Measurements from ENCODE around the gene AJAP1. TPM values are rescaled to one million over a fixed set of nuclear protein-coding genes. Genes with fewer than 3 reads are reported as not detected.

The AJAP1 gene
- polyA plus RNA-seq, 1 of the 3 experiments (the other 2 are of a cell fraction) = not detected

DNA sequence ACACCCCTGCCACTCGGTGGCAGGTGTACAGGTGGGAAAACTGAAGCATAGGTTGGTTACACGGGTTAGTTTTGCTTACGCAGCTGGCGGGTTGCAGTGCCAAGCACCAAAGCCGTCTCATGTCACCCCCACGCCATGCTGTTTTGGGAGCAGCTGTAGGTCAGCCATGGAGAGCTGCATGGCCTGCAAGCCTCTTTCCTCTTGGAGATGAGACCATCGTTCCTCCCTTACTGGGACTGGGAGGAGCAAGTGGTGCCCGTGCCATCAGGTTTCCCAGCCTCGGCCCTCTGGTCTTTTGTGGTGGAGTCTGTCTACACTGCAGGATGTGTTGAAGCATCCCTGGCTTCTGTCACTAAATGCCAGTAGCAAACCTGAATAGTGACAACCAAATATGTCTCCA is 46.9 kb downstream of the AJAP1 start:
- H3K4me3 ChIP-seq (ENCODE audit: low read depth in 2 of 2, low read length in 1 of 2) = no peak overlapping the region
- H4K20me1 ChIP-seq (ENCODE audit: insufficient read depth) = no peaks in the 10 kb centered on the region
- CTCF ChIA-PET = interaction anchor here (0.8 kb wide), 1 partner anchor 45 kb away, joined by 3 read pairs; no protein-coding TSS in a partner anchor
- H3K9me3 ChIP-seq = no peaks in the 10 kb centered on the region
- H3K27me3 ChIP-seq (ENCODE audit: insufficient read depth) = no peaks in the 10 kb centered on the region
- no peaks in the 10 kb centered on the region for H3K36me3 ChIP-seq (replicated peaks in 1 of 2; ENCODE audit: control insufficient read depth in 1 of 2, insufficient read depth in 2 of 2, low read length in 1 of 2)
- no peak overlapping the region for H2AFZ ChIP-seq (ENCODE audit: low read depth)
- no peak for DNase-seq
- POLR2A ChIA-PET = no interaction called here
- H3K4me1 ChIP-seq (ENCODE audit: control insufficient read depth in 1 of 2, insufficient read depth in 2 of 2, low read depth in 1 of 2, low read length in 1 of 2) = peaks cover 0 to 9% of the 10 kb centered on the region in 2 experiments; a peak in 1 of 4 replicates
- 51% methylated on average over 3 of the region's 9 CpGs for WGBS (ENCODE audit: low lambda C conversion rate)
- TF ChIP-seq RAD21 (IDR thresholded peaks at IDR 0.05; ENCODE audit: low read length) (no peak), EP300 (IDR thresholded peaks at IDR 0.05; ENCODE audit: borderline replicate concordance in 1 of 2, low read depth in 1 of 2, low read length in 1 of 2) (no peak), RCOR1 (IDR thresholded peaks at IDR 0.05; ENCODE audit: low read length) (no peak)
- H3K9me2 ChIP-seq = no peaks in the 10 kb centered on the region
- no peak overlapping the region for H3K4me2 ChIP-seq
- H3K9ac ChIP-seq = no peak overlapping the region
- no peak overlapping the region for H3K27ac ChIP-seq (ENCODE audit: low read depth in 2 of 2, low read length in 1 of 2)
- no peaks in the 10 kb centered on the region for H3F3A ChIP-seq (replicated peaks; ENCODE audit: insufficient read depth)
- no peaks in the 10 kb centered on the region for H3K79me2 ChIP-seq (ENCODE audit: insufficient read depth)

DNA sequence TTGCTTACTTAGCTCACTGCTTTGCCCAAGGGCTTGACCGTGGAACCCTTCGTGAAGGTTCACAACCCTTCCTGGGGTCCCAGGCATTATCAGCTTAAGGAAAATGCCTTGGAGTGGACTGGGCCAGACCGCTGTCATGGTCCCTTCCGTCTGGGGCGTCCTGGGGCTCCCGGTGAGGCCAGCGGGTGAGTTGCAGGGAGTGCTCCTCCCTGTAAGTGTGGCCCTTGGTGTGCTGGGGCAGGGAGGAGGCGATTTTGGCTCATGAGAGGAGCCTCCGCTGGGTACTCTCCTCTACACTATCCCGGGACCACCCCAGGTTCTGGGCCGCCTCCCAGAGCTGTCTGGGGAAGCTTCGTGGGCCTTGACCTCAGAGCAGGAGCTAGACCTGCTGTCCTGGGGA is 48.1 kb downstream of the AJAP1 start:
- Histone ChIP-seq H3K9me2 (no peaks in the 10 kb centered on the region), H3K27ac (ENCODE audit: low read depth in 2 of 2, low read length in 1 of 2) (no peak overlapping the region), H3K79me2 (ENCODE audit: insufficient read depth) (no peaks in the 10 kb centered on the region), H4K20me1 (ENCODE audit: insufficient read depth) (no peaks in the 10 kb centered on the region), H3K4me2 (no peak overlapping the region), H3F3A (replicated peaks; ENCODE audit: insufficient read depth) (no peaks in the 10 kb centered on the region), H2AFZ (ENCODE audit: low read depth) (no peak overlapping the region), H3K9me3 (no peaks in the 10 kb centered on the region), H3K4me3 (ENCODE audit: low read depth in 2 of 2, low read length in 1 of 2) (no peak overlapping the region), H3K4me1 (ENCODE audit: control insufficient read depth in 1 of 2, insufficient read depth in 2 of 2, low read depth in 1 of 2, low read length in 1 of 2) (peaks cover 0 to 9% of the 10 kb centered on the region in 2 experiments; a peak in 1 of 4 replicates), H3K36me3 (replicated peaks in 1 of 2; ENCODE audit: control insufficient read depth in 1 of 2, insufficient read depth in 2 of 2, low read length in 1 of 2) (no peaks in the 10 kb centered on the region), H3K9ac (no peak overlapping the region), H3K27me3 (ENCODE audit: insufficient read depth) (no peaks in the 10 kb centered on the region)
- CTCF ChIA-PET = interaction anchor here (2.1 kb wide), 1 partner anchor 46 kb away, joined by 9 read pairs; no protein-coding TSS in a partner anchor
- WGBS (ENCODE audit: low lambda C conversion rate) = 20% methylated on average over 2 of the region's 12 CpGs
- no peak for DNase-seq
- POLR2A ChIA-PET = no interaction called here
- TF ChIP-seq ELF1 (IDR thresholded peaks at IDR 0.05) (no peak), EZH2phosphoT487 (IDR thresholded peaks at IDR 0.05; ENCODE audit: borderline replicate concordance, low read depth) (no peak), MEF2A (IDR thresholded peaks at IDR 0.05; ENCODE audit: borderline replicate concordance, low read depth) (no peak), RXRA (IDR thresholded peaks at IDR 0.05; ENCODE audit: borderline replicate concordance, low read depth) (no peak), FOSL2 (IDR thresholded peaks at IDR 0.05; ENCODE audit: borderline replicate concordance, low read depth) (no peak), CHD2 (IDR thresholded peaks at IDR 0.05; ENCODE audit: low read length, partially characterized antibody) (no peak), RAD21 (IDR thresholded peaks at IDR 0.05; ENCODE audit: low read length) (no peak), RCOR1 (IDR thresholded peaks at IDR 0.05; ENCODE audit: low read length) (no peak), NFIC (IDR thresholded peaks at IDR 0.05; ENCODE audit: borderline replicate concordance) (no peak), TCF12 (IDR thresholded peaks at IDR 0.05) (no peak)
- TF ChIP-seq, protein P1, sequence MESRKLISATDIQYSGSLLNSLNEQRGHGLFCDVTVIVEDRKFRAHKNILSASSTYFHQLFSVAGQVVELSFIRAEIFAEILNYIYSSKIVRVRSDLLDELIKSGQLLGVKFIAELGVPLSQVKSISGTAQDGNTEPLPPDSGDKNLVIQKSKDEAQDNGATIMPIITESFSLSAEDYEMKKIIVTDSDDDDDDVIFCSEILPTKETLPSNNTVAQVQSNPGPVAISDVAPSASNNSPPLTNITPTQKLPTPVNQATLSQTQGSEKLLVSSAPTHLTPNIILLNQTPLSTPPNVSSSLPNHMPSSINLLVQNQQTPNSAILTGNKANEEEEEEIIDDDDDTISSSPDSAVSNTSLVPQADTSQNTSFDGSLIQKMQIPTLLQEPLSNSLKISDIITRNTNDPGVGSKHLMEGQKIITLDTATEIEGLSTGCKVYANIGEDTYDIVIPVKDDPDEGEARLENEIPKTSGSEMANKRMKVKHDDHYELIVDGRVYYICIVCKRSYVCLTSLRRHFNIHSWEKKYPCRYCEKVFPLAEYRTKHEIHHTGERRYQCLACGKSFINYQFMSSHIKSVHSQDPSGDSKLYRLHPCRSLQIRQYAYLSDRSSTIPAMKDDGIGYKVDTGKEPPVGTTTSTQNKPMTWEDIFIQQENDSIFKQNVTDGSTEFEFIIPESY (IDR thresholded peaks at IDR 0.05; ENCODE audit: borderline replicate concordance, low read depth) = no peak
- TF ChIP-seq, protein P2, sequence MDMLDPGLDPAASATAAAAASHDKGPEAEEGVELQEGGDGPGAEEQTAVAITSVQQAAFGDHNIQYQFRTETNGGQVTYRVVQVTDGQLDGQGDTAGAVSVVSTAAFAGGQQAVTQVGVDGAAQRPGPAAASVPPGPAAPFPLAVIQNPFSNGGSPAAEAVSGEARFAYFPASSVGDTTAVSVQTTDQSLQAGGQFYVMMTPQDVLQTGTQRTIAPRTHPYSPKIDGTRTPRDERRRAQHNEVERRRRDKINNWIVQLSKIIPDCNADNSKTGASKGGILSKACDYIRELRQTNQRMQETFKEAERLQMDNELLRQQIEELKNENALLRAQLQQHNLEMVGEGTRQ (IDR thresholded peaks at IDR 0.05; ENCODE audit: borderline replicate concordance, low read depth, low read length) = no peak
- TF ChIP-seq, protein P3, sequence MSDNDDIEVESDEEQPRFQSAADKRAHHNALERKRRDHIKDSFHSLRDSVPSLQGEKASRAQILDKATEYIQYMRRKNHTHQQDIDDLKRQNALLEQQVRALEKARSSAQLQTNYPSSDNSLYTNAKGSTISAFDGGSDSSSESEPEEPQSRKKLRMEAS (IDR thresholded peaks at IDR 0.05; ENCODE audit: low read depth) = no peak
- TF ChIP-seq, protein P4, sequence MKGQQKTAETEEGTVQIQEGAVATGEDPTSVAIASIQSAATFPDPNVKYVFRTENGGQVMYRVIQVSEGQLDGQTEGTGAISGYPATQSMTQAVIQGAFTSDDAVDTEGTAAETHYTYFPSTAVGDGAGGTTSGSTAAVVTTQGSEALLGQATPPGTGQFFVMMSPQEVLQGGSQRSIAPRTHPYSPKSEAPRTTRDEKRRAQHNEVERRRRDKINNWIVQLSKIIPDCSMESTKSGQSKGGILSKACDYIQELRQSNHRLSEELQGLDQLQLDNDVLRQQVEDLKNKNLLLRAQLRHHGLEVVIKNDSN (IDR thresholded peaks at IDR 0.05; ENCODE audit: borderline replicate concordance, low read depth) = no peak
- TF ChIP-seq, protein P5, sequence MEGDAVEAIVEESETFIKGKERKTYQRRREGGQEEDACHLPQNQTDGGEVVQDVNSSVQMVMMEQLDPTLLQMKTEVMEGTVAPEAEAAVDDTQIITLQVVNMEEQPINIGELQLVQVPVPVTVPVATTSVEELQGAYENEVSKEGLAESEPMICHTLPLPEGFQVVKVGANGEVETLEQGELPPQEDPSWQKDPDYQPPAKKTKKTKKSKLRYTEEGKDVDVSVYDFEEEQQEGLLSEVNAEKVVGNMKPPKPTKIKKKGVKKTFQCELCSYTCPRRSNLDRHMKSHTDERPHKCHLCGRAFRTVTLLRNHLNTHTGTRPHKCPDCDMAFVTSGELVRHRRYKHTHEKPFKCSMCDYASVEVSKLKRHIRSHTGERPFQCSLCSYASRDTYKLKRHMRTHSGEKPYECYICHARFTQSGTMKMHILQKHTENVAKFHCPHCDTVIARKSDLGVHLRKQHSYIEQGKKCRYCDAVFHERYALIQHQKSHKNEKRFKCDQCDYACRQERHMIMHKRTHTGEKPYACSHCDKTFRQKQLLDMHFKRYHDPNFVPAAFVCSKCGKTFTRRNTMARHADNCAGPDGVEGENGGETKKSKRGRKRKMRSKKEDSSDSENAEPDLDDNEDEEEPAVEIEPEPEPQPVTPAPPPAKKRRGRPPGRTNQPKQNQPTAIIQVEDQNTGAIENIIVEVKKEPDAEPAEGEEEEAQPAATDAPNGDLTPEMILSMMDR (IDR thresholded peaks at IDR 0.05) = no peak

Data from SK-N-SH (cell line).